Adrenal gland (tissue), 12 donors: Measurements from ENCODE around the gene MSANTD2. TPM values are rescaled to one million over a fixed set of nuclear protein-coding genes. Genes with fewer than 3 reads are reported as not detected.

Experiments used
- DNase-seq, 7 donors: peaks; one replicate each; pipeline ENCODE4 v3.0.0-alpha.2; 2019 to 2020
- H3K27ac ChIP-seq, 5 donors: fragments of 200-600 bp; sonication (generic) in 4 of 5; 1 replicate in 3 of 5; 2 replicates in 2 of 5; pipeline versions ENCODE4 v1.5.1 to v1.8.0; 2016 to 2020; ENCODE audit warnings: mild to moderate bottlenecking in 1 of 5
- H3K27me3 ChIP-seq: fragments of 200-600 bp; 2 replicates; pipeline ENCODE4 v1.8.0; 2021
- H3K36me3 ChIP-seq, 2 donors: fragments of 200-600 bp; replicated peaks in 1 of 2; 1 replicate in 1 of 2; 2 replicates in 1 of 2; pipeline versions ENCODE4 v1.5.1 to v1.8.0; 2018 to 2022
- H3K4me1 ChIP-seq, 2 donors: fragments of 200-600 bp; replicated peaks in 1 of 2; 1 replicate in 1 of 2; 2 replicates in 1 of 2; pipeline versions ENCODE4 v1.5.1 to v1.8.0; 2018 to 2021
- H3K4me3 ChIP-seq, 4 donors: fragments of 200-600 bp; sonication (generic) in 3 of 4; one replicate each; pipeline ENCODE4 v1.5.1; 2016 to 2018
- H3K9me3 ChIP-seq, 3 donors: fragments of 200-600 bp; sonication (generic) in 1 of 3; replicated peaks in 1 of 3; 1 replicate in 2 of 3; 2 replicates in 1 of 3; pipeline versions ENCODE4 v1.5.1 to v1.8.0; 2016 to 2021
- CTCF ChIP-seq, 6 experiments: fragments of 450-650 bp in 4 of 6; fragments of 200-600 bp in 2 of 6; sonication (generic) in 1 of 6; IDR thresholded peaks; 1 replicate in 5 of 6; 2 replicates in 1 of 6; pipeline versions ENCODE4 v1.5.1 to v1.8.0; 2016 to 2021; ENCODE audit warnings: antibody characterized with exemption in 6 of 6, mild to moderate bottlenecking in 2 of 6, moderate library complexity in 1 of 6
- POLR2A ChIP-seq, 2 donors: fragments of 450-650 bp; IDR thresholded peaks; one replicate each; pipeline ENCODE4 v1.6.1; 2017; ENCODE audit warnings: antibody characterized with exemption in 2 of 2, mild to moderate bottlenecking in 2 of 2, moderate library complexity in 1 of 2
- WGBS, 4 donors: extraction: QIAGEN DNeasy Blood & Tissue Kit in 2 of 4; methylation state at CpG; one replicate each; pipeline versions ENCODE4 v1.1.5 to v1.1.7; 2013 to 2017; 5-methylcytosine and 5-hydroxymethylcytosine counted together
- intact Hi-C, 2 donors: fragments of 100-400 bp; cut with DNase I; formaldehyde crosslinking; loops; one replicate each; pipeline versions ENCODE4 v1.14.1 to v1.15.0; 2022 to 2023
- polyA plus RNA-seq, 3 donors: library from polyadenylated mRNA; stranded (reverse); fragments of 200-250 nt in 2 of 3; fragments of 350-450 nt in 1 of 3; fragmentation: Illumina TruSeq in 1 of 3; extraction: RNeasy Lipid Tissue Mini Kit (QIAGEN cat#74804) in 1 of 3; gene quantifications; one replicate each; pipeline ENCODE4 v1.2.3, GENCODE V29; 2013 to 2014
- total RNA-seq, 9 donors: library from RNA; depleted of rRNA in 4 of 9; stranded (reverse); fragments of >200 nt in 4 of 9; fragments of 120-200 nt in 1 of 9; fragmentation: NEBNext Ultra II Directional in 1 of 9; extraction: Animal tissue kit (Norgen Biotek cat#: 25700) in 1 of 9; gene quantifications; one replicate each; pipeline versions ENCODE4 v1.1.0 to v1.2.4, GENCODE V29; 2013 to 2023
- donor health status: healthy with polysubstance abuse.
- donor health status: Bipolar disorder and iron deficiency.
- donor health status: DM: yes; HTN: yes; CAD: no.
- donor health status: DM: no; HTN: no; CAD: no.
- donor health status: DM: no; HTN: no; CAD: no.
- donor health status: DM: yes; HTN: yes; CAD: no.

Gene MSANTD2
- total and polyA plus RNA-seq, 12 donors, result 4.4 to 16.8 (median 9.7) TPM

DNA sequence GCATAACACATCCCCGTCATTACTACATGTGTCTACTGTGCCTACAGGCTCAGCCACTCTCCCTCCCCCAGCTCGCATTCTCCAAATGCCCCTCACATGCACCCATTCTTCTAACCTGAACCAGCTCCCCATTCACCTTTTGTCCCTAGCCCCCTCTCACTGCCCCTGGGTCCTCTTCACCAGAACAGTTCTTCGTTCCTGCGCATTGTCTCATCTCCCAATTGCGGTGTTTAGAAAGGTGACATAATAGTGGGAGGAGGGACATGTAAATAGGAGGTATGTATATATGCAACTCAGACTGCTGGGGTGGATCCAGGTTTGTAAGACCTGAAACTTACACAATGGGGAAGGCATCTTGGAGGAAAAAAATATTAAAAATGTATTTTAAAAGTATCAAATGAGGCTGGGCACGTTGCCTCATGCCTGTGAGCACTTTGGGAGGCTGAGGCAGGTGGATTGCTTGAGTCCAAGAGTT is 43.4 kb downstream of the MSANTD2 start:
- intact Hi-C loops, result no loop called here
- H3K4me3 ChIP-seq, result no peak overlapping the region
- H3K36me3 ChIP-seq, result no peaks in the 10 kb centered on the region
- TF ChIP-seq CTCF (IDR thresholded peaks at IDR 0.05) (no peak), POLR2A (IDR thresholded peaks at IDR 0.05) (no peak)
- peaks cover 0 to 25% of the 10 kb centered on the region in 2 donors for H3K4me1 ChIP-seq
- no peaks in the 10 kb centered on the region for H3K9me3 ChIP-seq
- no peak for DNase-seq
- no peak overlapping the region for H3K27ac ChIP-seq
- peaks cover 37% of the 10 kb centered on the region for H3K27me3 ChIP-seq
- WGBS, 4 donors, result 31 to 40% (median 35%) methylated on average over 6 of the region's 6 CpGs

GRCh38 chr11:124756033-124756752 is 44.0 kb downstream of the MSANTD2 start:
- no peaks in the 10 kb centered on the region for H3K36me3 ChIP-seq
- no peak overlapping the region for H3K27ac ChIP-seq
- WGBS, 4 donors, result 25 to 35% (median 28%) methylated on average over 6 to 9 of the region's 9 CpGs
- intact Hi-C loops, result no loop called here
- H3K4me3 ChIP-seq, result no peak overlapping the region
- H3K4me1 ChIP-seq, result peaks cover 0 to 25% of the 10 kb centered on the region in 2 donors
- H3K27me3 ChIP-seq, result peaks cover 37% of the 10 kb centered on the region
- no peak for TF ChIP-seq POLR2A (IDR thresholded peaks at IDR 0.05)
- no peak for TF ChIP-seq CTCF (IDR thresholded peaks at IDR 0.05)
- no peak for DNase-seq
- H3K9me3 ChIP-seq, result no peaks in the 10 kb centered on the region

- H3K27me3 ChIP-seq, result peaks cover 36% of the 10 kb centered on the region
- intact Hi-C loops, result no loop called here
Measured at GRCh38 chr11:124754710-124755109, 45.5 kb downstream of the MSANTD2 start.

DNA sequence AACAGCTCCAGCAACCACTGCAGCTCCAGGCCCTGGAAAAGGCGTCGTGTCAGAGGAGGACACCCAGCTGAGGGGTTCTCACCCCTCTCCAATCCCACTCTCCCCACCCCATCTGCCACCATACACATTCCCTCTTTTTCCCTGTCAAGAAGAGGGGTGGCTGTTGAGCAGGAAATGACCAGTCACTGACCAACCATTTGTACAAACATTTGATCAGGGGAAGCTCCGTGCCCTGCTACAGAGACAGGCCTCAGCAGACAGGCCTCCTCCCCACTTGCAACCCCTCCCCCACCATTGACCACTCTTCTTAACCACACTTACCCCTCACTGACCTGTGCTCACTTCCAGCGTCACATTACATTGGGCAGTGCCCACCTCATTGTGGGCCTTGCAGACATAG is 45.9 kb downstream of the MSANTD2 start:
- intact Hi-C loops, result no loop called here
- Histone ChIP-seq H3K4me1 (peaks cover 0 to 14% of the 10 kb centered on the region in 2 donors), H3K36me3 (no peaks in the 10 kb centered on the region), H3K4me3 (no peak overlapping the region), H3K27ac (no peak overlapping the region), H3K27me3 (peaks cover 32% of the 10 kb centered on the region), H3K9me3 (no peaks in the 10 kb centered on the region)
- WGBS, 4 donors, result 63 to 81% (median 73%) methylated on average over 4 of the region's 4 CpGs
- no peak for DNase-seq
- TF ChIP-seq CTCF (IDR thresholded peaks at IDR 0.05) (no peak), POLR2A (IDR thresholded peaks at IDR 0.05) (no peak)

More at GRCh38 chr11:124754710-124755109, 45.5 kb downstream of the MSANTD2 start:
- TF ChIP-seq CTCF (IDR thresholded peaks at IDR 0.05) (no peak), POLR2A (IDR thresholded peaks at IDR 0.05) (no peak)
- no peaks in the 10 kb centered on the region for H3K9me3 ChIP-seq
- H3K27ac ChIP-seq, result no peak overlapping the region
- DNase-seq, result no peak
- H3K4me1 ChIP-seq, result peaks cover 0 to 18% of the 10 kb centered on the region in 2 donors
- WGBS, 4 donors, result 65 to 80% (median 73%) methylated on average over 6 of the region's 6 CpGs
- H3K4me3 ChIP-seq, result no peak overlapping the region
- no peaks in the 10 kb centered on the region for H3K36me3 ChIP-seq
